GM21825 (cell line): ENCODE data around the gene AZGP1.
A peak's percentile ranks its signal among the peaks of the same experiment; 100 is the strongest.
"Not testable (repeated sequence)": the region's sequence is repeated elsewhere in the genome, so short reads cannot be mapped to it uniquely, and the experiment has no call there.

Experiments used
- ATAC-seq: cut with Tn5 transposase; IDR thresholded peaks from one replicate; pipeline ENCODE4 v1.9.1; 2021; ENCODE audit warnings: mild to moderate bottlenecking, moderate library complexity; ENCODE audit not compliant: unreplicated experiment

The AZGP1 gene

GRCh38 chr7:99975782-99976521 lies at the start of gene AZGP1:
TSS of gene AZGP1 (minus strand) at chr7:99976031. CDS start at chr7:99976020, 11 bp downstream.
- no peak for ATAC-seq

- ATAC-seq = no peak
These were observed 48.3 kb upstream of the AZGP1 start for GRCh38 chr7:100024020-100024619.

DNA sequence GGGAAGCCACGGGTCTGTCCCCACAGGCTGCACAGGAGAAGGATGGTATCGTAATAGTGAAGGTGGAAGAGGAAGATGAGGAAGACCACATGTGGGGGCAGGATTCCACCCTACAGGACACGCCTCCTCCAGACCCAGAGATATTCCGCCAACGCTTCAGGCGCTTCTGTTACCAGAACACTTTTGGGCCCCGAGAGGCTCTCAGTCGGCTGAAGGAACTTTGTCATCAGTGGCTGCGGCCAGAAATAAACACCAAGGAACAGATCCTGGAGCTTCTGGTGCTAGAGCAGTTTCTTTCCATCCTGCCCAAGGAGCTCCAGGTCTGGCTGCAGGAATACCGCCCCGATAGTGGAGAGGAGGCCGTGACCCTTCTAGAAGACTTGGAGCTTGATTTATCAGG lies 47.7 kb upstream of the AZGP1 start:
- no peak for ATAC-seq

DNA sequence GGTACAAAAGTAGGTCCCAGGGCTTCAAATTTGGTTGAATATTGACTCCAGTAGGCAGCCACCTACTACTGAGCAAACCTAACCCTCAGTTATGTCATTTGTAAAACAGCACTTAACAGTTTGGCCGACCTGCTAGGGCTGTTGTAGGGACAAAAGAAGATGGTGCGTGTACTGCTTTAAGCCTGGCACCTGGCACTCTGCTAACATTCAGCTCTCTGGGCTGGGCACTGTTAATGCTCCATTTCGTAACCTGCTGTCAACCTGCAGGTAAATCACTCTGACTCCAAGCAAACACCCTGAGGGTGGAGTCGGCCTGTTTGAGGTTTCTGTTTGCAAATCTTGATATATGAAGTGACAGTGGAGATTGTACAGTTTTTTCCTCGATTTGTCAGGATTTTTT lies 46.8 kb upstream of the AZGP1 start:
- ATAC-seq = no peak

- ATAC-seq = no peak
These were observed 45.5 kb upstream of the AZGP1 start for GRCh38 chr7:100021297-100021696.

GRCh38 chr7:100019908-100020307 lies 44.1 kb upstream of the AZGP1 start:
- ATAC-seq = no peak

DNA sequence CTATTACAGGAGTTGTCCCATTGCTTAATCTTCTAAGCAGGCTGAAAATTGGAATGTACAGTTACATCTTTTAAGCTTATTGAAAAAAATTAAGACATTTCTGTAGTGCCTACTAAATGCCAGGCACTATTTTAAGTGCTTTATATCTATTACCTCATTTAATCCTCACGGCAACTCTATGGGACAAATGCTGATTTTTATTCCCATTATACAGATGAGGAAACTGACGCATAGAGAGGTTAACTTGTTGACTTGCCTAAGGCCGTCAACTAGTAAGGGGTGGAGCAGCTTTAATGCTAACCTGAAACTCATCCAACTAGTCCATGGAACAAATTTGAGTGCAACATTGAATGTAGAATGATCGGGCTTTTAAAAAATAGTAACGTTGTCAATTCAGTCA lies 42.0 kb upstream of the AZGP1 start:
- no peak for ATAC-seq

- no peak for ATAC-seq
These were observed 41.5 kb upstream of the AZGP1 start for GRCh38 chr7:100017300-100017699.

GRCh38 chr7:100016215-100016901 lies 40.5 kb upstream of the AZGP1 start:
- no peak for ATAC-seq

DNA sequence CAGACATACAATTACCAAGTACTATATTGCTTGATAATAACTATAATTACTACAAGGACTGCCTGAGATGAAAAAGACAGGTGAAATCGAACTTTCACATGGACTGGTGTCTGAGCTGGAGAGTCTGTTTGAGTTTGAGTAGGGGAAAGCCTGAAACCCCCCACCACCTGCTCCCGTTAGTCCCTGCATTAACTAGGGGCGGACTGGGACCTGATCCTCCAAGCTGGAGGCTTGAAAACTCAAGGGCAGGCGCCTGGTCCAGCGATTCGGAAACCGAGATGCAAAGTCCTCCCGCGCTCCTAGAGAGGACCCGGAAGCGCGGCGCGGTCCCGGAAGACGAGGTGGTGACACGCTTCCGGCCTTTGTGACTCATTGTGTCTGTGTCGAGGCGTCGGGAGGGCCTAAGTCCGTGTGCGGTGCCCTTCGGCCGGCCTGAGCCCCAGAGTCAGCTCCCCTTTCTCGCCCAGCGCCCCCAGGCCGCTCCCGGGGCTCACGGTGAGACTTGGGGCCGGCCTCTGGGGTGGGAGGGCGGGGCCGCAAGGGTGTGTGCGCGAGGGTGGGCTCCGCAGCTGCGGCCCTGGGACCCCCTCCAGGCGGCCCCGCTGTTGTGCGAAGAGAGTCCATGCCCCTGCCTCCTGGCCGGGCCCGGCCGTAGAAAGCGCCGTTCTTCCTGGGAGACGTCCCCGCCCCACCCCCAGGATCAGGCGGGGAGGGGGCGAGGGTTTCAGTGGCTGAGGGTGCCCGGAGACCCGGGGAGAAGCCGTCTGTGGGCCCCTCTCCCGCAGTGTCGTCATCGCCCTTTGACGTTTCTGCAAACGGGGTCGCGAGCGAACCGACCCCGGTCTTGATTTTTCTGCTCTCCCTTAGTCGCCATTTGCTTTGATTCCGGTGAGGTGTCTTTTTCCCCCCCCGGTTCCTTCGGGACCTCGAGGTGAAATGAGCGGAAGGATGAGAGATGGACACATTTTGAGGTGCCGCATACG lies 39.7 kb upstream of the AZGP1 start, which contains the start of gene ZKSCAN1:
Gene ZKSCAN1, plus strand, starts transcription at position 365 of the 983 bp plus-strand sequence. CDS start 7,911 bp downstream, outside the sequence.
- ATAC-seq = peak; percentile 91

- no peak for ATAC-seq
These were observed 37.5 kb upstream of the AZGP1 start for GRCh38 chr7:100013328-100013676.

GRCh38 chr7:100012385-100013327 lies 36.8 kb upstream of the AZGP1 start:
- ATAC-seq = not testable (repeated sequence)

DNA sequence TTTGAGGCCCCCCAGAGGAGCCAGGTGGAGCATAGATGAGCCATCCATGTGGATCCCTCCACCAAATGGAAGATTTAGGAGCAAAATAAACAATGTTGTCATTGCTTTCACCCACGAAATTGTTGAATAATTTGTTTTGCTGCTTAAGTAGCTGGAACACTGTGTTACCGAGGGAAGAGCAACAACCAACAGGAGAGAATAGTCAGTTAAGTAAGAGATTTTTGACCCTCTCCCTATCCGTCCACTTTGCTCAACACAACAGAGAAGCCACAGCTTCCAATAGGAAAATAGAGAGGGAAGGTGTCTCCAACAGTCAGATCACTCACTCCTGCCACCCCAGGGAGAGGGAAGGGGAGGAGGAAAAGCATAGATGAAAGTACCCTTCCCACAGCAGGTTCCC lies 35.7 kb upstream of the AZGP1 start:
- no peak for ATAC-seq

GRCh38 chr7:100010901-100011300 lies 35.1 kb upstream of the AZGP1 start:
- no peak for ATAC-seq

GRCh38 chr7:100009952-100010351 lies 34.1 kb upstream of the AZGP1 start:
- not testable (repeated sequence) for ATAC-seq

GRCh38 chr7:100008525-100008924 lies 32.7 kb upstream of the AZGP1 start:
- ATAC-seq = no peak

DNA sequence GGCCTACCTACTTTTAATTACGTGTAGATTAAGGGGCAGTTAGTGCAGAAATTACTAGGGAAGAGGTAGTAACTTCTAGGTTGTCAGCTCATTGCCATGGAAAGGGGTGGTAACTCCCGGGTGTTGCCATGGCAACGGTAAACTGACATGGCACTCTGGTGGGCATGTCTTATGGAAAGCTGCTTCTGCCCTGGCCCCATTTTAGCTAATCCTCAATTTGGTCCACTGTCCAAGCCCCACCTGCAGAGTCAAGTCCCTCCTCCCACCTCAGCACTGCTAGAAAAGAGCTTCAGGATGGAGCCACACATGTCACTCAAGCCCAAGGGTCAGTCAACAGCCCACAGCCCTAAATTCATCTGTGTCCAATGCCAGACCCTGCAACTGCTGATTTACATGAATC lies 32.1 kb upstream of the AZGP1 start:
- ATAC-seq = no peak

- ATAC-seq = no peak
These were observed 28.2 kb upstream of the AZGP1 start for GRCh38 chr7:100003711-100004661.

GRCh38 chr7:100000239-100000638 lies 24.4 kb upstream of the AZGP1 start:
- ATAC-seq = no peak
